Measurements from ENCODE around the gene PRSS33.

DNA sequence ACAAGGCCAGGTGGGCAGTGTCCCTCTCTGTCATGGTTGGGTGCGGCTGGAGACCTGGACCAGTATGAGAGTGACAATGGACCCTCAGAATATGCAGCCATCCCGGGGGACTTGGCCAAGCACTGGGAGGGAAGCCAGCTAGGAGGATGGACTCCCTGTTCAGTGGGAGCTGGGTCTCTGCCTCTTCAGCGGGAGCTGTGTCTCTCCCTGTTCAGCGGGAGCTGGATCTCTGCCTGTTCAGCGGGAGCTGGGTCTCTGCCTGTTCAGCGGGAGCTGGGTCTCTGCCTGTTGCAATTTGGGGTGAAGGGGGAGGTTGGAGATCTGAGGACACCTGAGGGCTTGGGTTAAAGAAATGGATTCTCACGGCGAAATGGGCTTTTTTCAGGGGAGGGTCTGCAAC lies 3.8 kb upstream of the PRSS33 start:
- TF ChIP-seq FOXA1 (IDR thresholded peaks at IDR 0.05) (no peak), SP1 (IDR thresholded peaks at IDR 0.05) (no peak), FOXK2 (IDR thresholded peaks at IDR 0.05) (no peak), ELF4 (IDR thresholded peaks at IDR 0.05) (no peak), BHLHE40 (IDR thresholded peaks at IDR 0.05; ENCODE audit: borderline replicate concordance) (no peak)
